H1 (cell line): ENCODE data around the gene AGAP1. TPM values are rescaled to one million over a fixed set of nuclear protein-coding genes. Genes with fewer than 3 reads are reported as not detected.

ENCODE experiments used
- CTCF ChIA-PET: fragments of 300-600 bp; sonication (Branson Sonifier 250); formaldehyde crosslinking; loops from one replicate; lab custom pipeline; 2021; ENCODE audit not compliant: partially characterized antibody; lab: Charles Lee
- POLR2A ChIA-PET: fragments of 300-600 bp; sonication (Branson Sonifier 250); formaldehyde crosslinking; loops from one replicate; lab custom pipeline; 2021; ENCODE audit warnings: inconsistent platforms; ENCODE audit not compliant: partially characterized antibody; lab: Charles Lee
- DNase-seq, 2 experiments: peaks; one replicate each; pipeline versions ENCODE4 v3.0.0 to v3.0.0-alpha.2; 2010 to 2022; ENCODE audit warnings: low spot score in 2 of 2, low read depth in 1 of 2, mixed read lengths in 1 of 2
- FAIRE-seq: peaks from 2 replicates; lab custom pipeline; 2011; peaks lifted over from hg19 to GRCh38; lab: Jason Lieb, UNC
- H2AFZ ChIP-seq: 2 replicates; pipeline ENCODE4 v1.8.1; 2012; ENCODE audit warnings: low read length, inconsistent platforms
- H2AK5ac ChIP-seq: 2 replicates; pipeline ENCODE4 v1.6.1; 2013; ENCODE audit warnings: low read depth, low read length
- H2BK120ac ChIP-seq: replicated peaks from 2 replicates; pipeline ENCODE3; 2013; ENCODE audit warnings: low read depth, low read length, inconsistent platforms
- H2BK12ac ChIP-seq: 2 replicates; pipeline ENCODE4 v1.6.1; 2013; ENCODE audit warnings: low read depth, low read length
- H2BK15ac ChIP-seq: 2 replicates; pipeline ENCODE4 v1.6.1; 2013; ENCODE audit warnings: low read length
- H2BK20ac ChIP-seq: 2 replicates; pipeline ENCODE4 v1.6.1; 2013; ENCODE audit warnings: low read length
- H2BK5ac ChIP-seq: 2 replicates; pipeline ENCODE4 v1.6.1; 2013; ENCODE audit warnings: low read depth, low read length
- H3K14ac ChIP-seq: 2 replicates; pipeline ENCODE4 v1.6.1; 2013; ENCODE audit warnings: inconsistent platforms; ENCODE audit not compliant: insufficient read length
- H3K18ac ChIP-seq: 2 replicates; pipeline ENCODE4 v1.6.1; 2013; ENCODE audit warnings: low read length; ENCODE audit errors: extremely low read depth
- H3K23ac ChIP-seq: 2 replicates; pipeline ENCODE4 v1.6.1; 2013; ENCODE audit warnings: inconsistent platforms; ENCODE audit not compliant: insufficient read length
- H3K23me2 ChIP-seq: 2 replicates; pipeline ENCODE4 v1.6.1; 2013; ENCODE audit warnings: low read depth, low read length
- H3K27ac ChIP-seq: 2 replicates; pipeline ENCODE4 v1.6.1; 2011; ENCODE audit warnings: low read depth, low read length, inconsistent platforms
- H3K27me3 ChIP-seq, 4 experiments: replicated peaks in 1 of 4; 1 replicate in 1 of 4; 2 replicates in 3 of 4; pipeline versions ENCODE4 v1.6.1 to v1.8.1; 2011 to 2013; ENCODE audit warnings: low read length in 3 of 4, mild to moderate bottlenecking in 3 of 4, inconsistent platforms in 2 of 4, mixed read lengths in 2 of 4, moderate library complexity in 1 of 4; ENCODE audit not compliant: control insufficient read depth in 3 of 4, insufficient read depth in 3 of 4; ENCODE audit errors: extremely low read depth in 1 of 4
- H3K36me3 ChIP-seq, 4 experiments: 2 replicates each; pipeline versions ENCODE4 v1.6.1 to v1.8.1; 2011 to 2013; ENCODE audit warnings: mild to moderate bottlenecking in 4 of 4, low read length in 3 of 4, moderate library complexity in 2 of 4, control low read depth in 1 of 4, inconsistent platforms in 1 of 4; ENCODE audit not compliant: insufficient read depth in 4 of 4, control insufficient read depth in 2 of 4
- H3K4ac ChIP-seq: replicated peaks from 2 replicates; pipeline ENCODE3; 2013; ENCODE audit warnings: low read length, low read depth, mixed read lengths, inconsistent platforms; ENCODE audit not compliant: insufficient read length
- H3K4me1 ChIP-seq, 4 experiments: replicated peaks in 1 of 4; 1 replicate in 1 of 4; 2 replicates in 3 of 4; pipeline versions ENCODE4 v1.6.1 to v1.8.1; 2011 to 2013; ENCODE audit warnings: low read length in 3 of 4, inconsistent platforms in 2 of 4, mixed read lengths in 1 of 4; ENCODE audit not compliant: insufficient read depth in 4 of 4, control insufficient read depth in 3 of 4
- H3K4me2 ChIP-seq, 2 experiments: 2 replicates each; pipeline versions ENCODE4 v1.6.1 to v1.8.1; 2011 to 2013; ENCODE audit warnings: low read depth in 2 of 2, low read length in 2 of 2, control low read depth in 1 of 2, inconsistent platforms in 1 of 2, mild to moderate bottlenecking in 1 of 2; ENCODE audit not compliant: insufficient read depth in 1 of 2
- H3K4me3 ChIP-seq, 4 experiments: fragments of 200-600, 300-600 bp in 1 of 4; sonication (generic), shearing (Covaris generic), sonication (Bioruptor Twin) in 1 of 4; 2 replicates each; pipeline versions ENCODE4 v1.5.1 to v1.8.1; 2011 to 2016; ENCODE audit warnings: low read length in 4 of 4, low read depth in 3 of 4, control low read depth in 2 of 4, inconsistent platforms in 2 of 4, mild to moderate bottlenecking in 2 of 4, mixed read lengths in 1 of 4, moderate library complexity in 1 of 4; ENCODE audit not compliant: insufficient read depth in 2 of 4; ENCODE audit errors: extremely low read depth in 1 of 4
- H3K56ac ChIP-seq: replicated peaks from 2 replicates; pipeline ENCODE3; 2013; ENCODE audit warnings: low read depth, mild to moderate bottlenecking, mixed read lengths, low read length, inconsistent platforms; ENCODE audit not compliant: insufficient read length
- H3K79me1 ChIP-seq: 2 replicates; pipeline ENCODE4 v1.6.1; 2013; ENCODE audit warnings: low read depth, low read length, control low read depth
- H3K79me2 ChIP-seq, 2 experiments: 2 replicates each; pipeline versions ENCODE4 v1.6.1 to v1.8.1; 2012 to 2013; ENCODE audit warnings: low read length in 2 of 2, mild to moderate bottlenecking in 2 of 2, inconsistent platforms in 1 of 2; ENCODE audit not compliant: insufficient read depth in 2 of 2, control insufficient read depth in 1 of 2
- H3K9ac ChIP-seq, 4 experiments: replicated peaks in 1 of 4; 1 replicate in 1 of 4; 2 replicates in 3 of 4; pipeline versions ENCODE4 v1.6.1 to v1.8.1; 2011 to 2013; ENCODE audit warnings: low read depth in 3 of 4, low read length in 3 of 4, control low read depth in 2 of 4, mild to moderate bottlenecking in 2 of 4, moderate library complexity in 2 of 4, inconsistent platforms in 1 of 4; ENCODE audit errors: extremely low read depth in 1 of 4
- H3K9me3 ChIP-seq, 2 experiments: 2 replicates each; pipeline versions ENCODE4 v1.6.1 to v1.8.1; 2012 to 2013; ENCODE audit warnings: mild to moderate bottlenecking in 2 of 2, moderate library complexity in 2 of 2, control low read depth in 1 of 2, inconsistent platforms in 1 of 2, low read depth in 1 of 2, low read length in 1 of 2, mixed read lengths in 1 of 2; ENCODE audit not compliant: insufficient read depth in 2 of 2
- H4K20me1 ChIP-seq, 2 experiments: replicated peaks in 1 of 2; 2 replicates each; pipeline versions ENCODE3 to v1.8.1; 2011 to 2013; ENCODE audit warnings: inconsistent platforms in 2 of 2, low read length in 2 of 2, mild to moderate bottlenecking in 1 of 2; ENCODE audit not compliant: insufficient read depth in 2 of 2, control insufficient read depth in 1 of 2
- H4K5ac ChIP-seq: 2 replicates; pipeline ENCODE4 v1.6.1; 2013; ENCODE audit warnings: low read length, low read depth, mixed read lengths, inconsistent platforms; ENCODE audit not compliant: insufficient read length
- H4K8ac ChIP-seq: 2 replicates; pipeline ENCODE4 v1.8.0; 2013; ENCODE audit warnings: mild to moderate bottlenecking, moderate library complexity, low read length, inconsistent platforms; ENCODE audit not compliant: insufficient read depth; ENCODE audit errors: extremely low read depth
- H4K91ac ChIP-seq: replicated peaks from 2 replicates; pipeline ENCODE3; 2013; ENCODE audit warnings: low read length, mixed read lengths, inconsistent platforms; ENCODE audit not compliant: insufficient read length
- CHD1 ChIP-seq: IDR thresholded peaks from 2 replicates; pipeline ENCODE4 v1.6.1; 2012; ENCODE audit warnings: low read depth, low read length, improper control_type of control experiment
- CREB1 ChIP-seq: IDR thresholded peaks from 2 replicates; pipeline ENCODE4 v1.6.1; 2012; ENCODE audit warnings: inconsistent platforms
- SRF ChIP-seq: IDR thresholded peaks from 2 replicates; pipeline ENCODE4 v1.6.1; 2011; ENCODE audit warnings: mild to moderate bottlenecking, low read depth, low read length, moderate library complexity
- WGBS, 2 experiments: shearing (Covaris generic) in 1 of 2; methylation state at CpG; one replicate each; pipeline versions ENCODE4 v1.1.6 to v1.1.7; 2013 to 2015; ENCODE audit warnings: low lambda C conversion rate in 2 of 2, mixed read lengths in 2 of 2, inconsistent platforms in 1 of 2, low coverage in 1 of 2, missing lambda C conversion rate in 1 of 2; ENCODE audit not compliant: insufficient replicate concordance in 2 of 2, insufficient coverage in 1 of 2, insufficient read length in 1 of 2; ENCODE audit errors: extremely low coverage in 1 of 2, missing lambda C conversion rate in 1 of 2; 5-methylcytosine and 5-hydroxymethylcytosine counted together
- polyA plus RNA-seq, 7 experiments: library from polyadenylated mRNA; depleted of rRNA in 3 of 7; stranded (reverse) in 5 of 7; unstranded in 2 of 7; fragments of >200 nt in 5 of 7; fragments of 200-250 nt in 2 of 7; gene quantifications; 1 replicate in 5 of 7; 2 replicates in 1 of 7; 4 replicates in 1 of 7; pipeline versions ENCODE4 v1.2.1 to v1.2.3, GENCODE V29; 2011 to 2013; ENCODE audit warnings: missing spikeins in 2 of 7, mixed read lengths in 2 of 7
- total RNA-seq: library from RNA; stranded (reverse); fragmentation: NEBNext Ultra II Directional; extraction: Animal tissue kit (Norgen Biotek cat#: 25700); gene quantifications from 2 replicates; pipeline ENCODE4 v1.2.1, GENCODE V29; 2021

AGAP1 gene
- total and polyA plus RNA-seq, 2 of the 8 experiments (the other 6 are each of a cell fraction or from before 2014, with no cell fraction given) = 18.1 to 39.4 TPM

GRCh38 chr2:235812185-235812665 lies 318.4 kb downstream of the AGAP1 start:
- WGBS, 2 experiments = 98% methylated on average over 18 of the region's 18 CpGs; no CpG with 5 or more reads in 1 of the 2 experiments
- POLR2A ChIA-PET = no interaction called here
- Histone ChIP-seq H2BK5ac (no peak overlapping the region), H3K79me1 (no peaks in the 10 kb centered on the region; the same call in 1 of the 2 replicates), H3K4me1 (peaks cover 2 to 14% (median 12%) of the 10 kb centered on the region in 4 experiments; a peak in 4 of 7 replicates), H2BK15ac (no peak overlapping the region), H4K20me1 (peaks cover 4 to 8% of the 10 kb centered on the region in 2 experiments), H2BK12ac (no peak overlapping the region), H3K18ac (no peak overlapping the region), H3K79me2 (no peaks in the 10 kb centered on the region), H3K23ac (no peak overlapping the region), H3K27me3 (no peaks in the 10 kb centered on the region), H2AFZ (no peak overlapping the region), H3K14ac (no peak overlapping the region), H4K5ac (no peak overlapping the region), H3K4me3 (no peak overlapping the region), H3K9ac (no peak overlapping the region), H3K56ac (no peak overlapping the region), H3K36me3 (peaks cover 0 to 8% (median 2%) of the 10 kb centered on the region in 4 experiments; a peak in 2 of 8 replicates), H2AK5ac (no peak overlapping the region), H3K9me3 (no peaks in the 10 kb centered on the region), H4K8ac (no peak overlapping the region), H4K91ac (no peak overlapping the region), H3K4ac (no peak overlapping the region), H3K27ac (no peak overlapping the region; the same call in 1 of the 2 replicates), H2BK120ac (no peak overlapping the region), H3K4me2 (no peak overlapping the region), H2BK20ac (no peak overlapping the region)
- no peak for DNase-seq
- FAIRE-seq = no peak
- CTCF ChIA-PET = interaction anchor here (0.9 to 2.0 kb wide), 3 partner anchors 25 to 125 kb away, joined by 4 read pairs; no protein-coding TSS in a partner anchor
- TF ChIP-seq CHD1 (no peak), CREB1 (no peak), SRF (no peak)
- TF ChIP-seq, all 59 proteins: peak for 0
- H3K23me2 ChIP-seq = no peaks in the 10 kb centered on the region
